NCI-H2227 treated with DMSO at 0.1 percent for 48 hours (cell line): ENCODE measurements around the gene SCYL3.

Experiments
- DNase-seq: peaks from one replicate; lab custom pipeline; 2025; lab: John Stamatoyannopoulos, UW

Gene SCYL3

GRCh38 chr1:169900571-169900970 lies 6.9 kb upstream of the SCYL3 start:
- DNase-seq = no peak

GRCh38 chr1:169899519-169900217 lies 6.0 kb upstream of the SCYL3 start:
- DNase-seq = no peak

- no peak for DNase-seq
Measured at GRCh38 chr1:169896013-169896412, 2.3 kb upstream of the SCYL3 start.

- no peak for DNase-seq
Measured at GRCh38 chr1:169894424-169895145, 889 bp upstream of the SCYL3 start.

GRCh38 chr1:169892927-169893644 lies 610 bp downstream of the SCYL3 start:
- DNase-seq = no peak

GRCh38 chr1:169892176-169892926 lies 1.3 kb downstream of the SCYL3 start:
- peak; percentile 18 for DNase-seq

GRCh38 chr1:169891539-169891885 lies 2.2 kb downstream of the SCYL3 start:
- DNase-seq = no peak

GRCh38 chr1:169890761-169891538 lies 2.7 kb downstream of the SCYL3 start:
- DNase-seq = no peak

GRCh38 chr1:169889871-169890270 lies 3.8 kb downstream of the SCYL3 start:
- no peak for DNase-seq

- DNase-seq = no peak
Measured at GRCh38 chr1:169886931-169887330, 6.8 kb downstream of the SCYL3 start.

GRCh38 chr1:169886422-169886821 lies 7.3 kb downstream of the SCYL3 start:
- no peak for DNase-seq

- DNase-seq = no peak
Measured at GRCh38 chr1:169885207-169885606, 8.5 kb downstream of the SCYL3 start.

GRCh38 chr1:169884634-169885033 lies 9.1 kb downstream of the SCYL3 start:
- no peak for DNase-seq

GRCh38 chr1:169882039-169882511 lies 11.6 kb downstream of the SCYL3 start:
- no peak for DNase-seq

GRCh38 chr1:169879034-169879840 lies 14.5 kb downstream of the SCYL3 start:
- no peak for DNase-seq

GRCh38 chr1:169878498-169878897 lies 15.2 kb downstream of the SCYL3 start:
- DNase-seq = no peak

GRCh38 chr1:169877800-169878491 lies 15.8 kb downstream of the SCYL3 start:
- DNase-seq = no peak

GRCh38 chr1:169874229-169874628 lies 19.5 kb downstream of the SCYL3 start:
- no peak for DNase-seq

- DNase-seq = no peak
Measured at GRCh38 chr1:169873582-169874199, 20.0 kb downstream of the SCYL3 start.
